SHP77 (cell line): Measurements from ENCODE around the gene PTTG1IP.

Source experiments
- DNase-seq, 2 experiments: peaks; one replicate each; lab custom pipeline; 2025; lab: John Stamatoyannopoulos, UW

PTTG1IP gene

GRCh38 chr21:44823179-44823660 is 50.3 kb downstream of the PTTG1IP start:
- DNase-seq = no peak

DNA sequence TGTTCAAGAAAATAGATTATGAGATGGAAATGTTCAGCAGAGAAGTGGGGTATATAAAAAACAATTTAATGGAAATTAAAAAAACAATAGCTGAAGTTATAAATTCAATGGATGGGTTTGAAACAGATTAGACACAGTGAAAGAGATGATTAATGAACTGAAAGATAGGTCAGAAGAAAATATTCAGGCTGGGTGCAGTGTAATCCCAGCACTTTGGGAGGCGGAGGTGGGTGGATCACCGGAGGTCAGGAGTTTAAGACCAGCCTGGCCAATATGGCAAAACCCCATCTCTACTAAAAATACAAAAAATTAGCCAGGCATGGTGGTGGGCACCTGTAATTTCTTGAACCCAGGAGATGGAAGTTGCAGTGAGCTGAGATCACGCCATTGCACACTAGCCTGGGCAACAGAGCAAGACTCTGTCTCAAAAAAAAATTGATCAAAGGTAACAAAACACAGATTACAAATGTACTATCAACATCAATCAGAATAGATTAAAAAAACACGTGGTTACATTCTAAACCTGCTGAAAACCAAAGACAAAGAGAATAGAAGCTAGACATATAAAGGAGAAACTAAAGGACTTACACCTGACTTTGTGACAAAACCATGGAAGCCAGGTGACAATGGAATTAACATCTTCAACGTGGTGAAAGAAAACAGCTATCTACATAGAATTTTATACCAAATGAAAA is 50.9 kb downstream of the PTTG1IP start:
- DNase-seq = no peak

DNA sequence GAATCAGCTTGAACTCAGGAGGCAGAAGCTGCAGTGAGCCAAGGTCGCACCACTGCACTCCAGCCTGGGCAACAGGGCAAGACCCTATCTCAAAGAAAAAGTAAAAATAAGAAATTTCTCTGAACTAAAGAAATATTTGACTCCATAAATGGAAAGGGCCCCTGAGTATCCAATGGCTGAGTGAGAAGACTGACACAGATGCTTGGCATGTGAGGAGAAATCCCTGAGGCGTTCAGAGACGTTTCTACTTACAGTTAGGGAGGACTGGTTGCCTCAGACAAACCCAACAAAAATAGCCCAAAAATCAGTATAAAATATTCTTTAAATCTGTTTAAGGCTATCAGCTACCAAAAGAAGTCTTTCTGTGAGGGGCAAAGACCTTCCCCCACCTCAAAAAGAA is 52.6 kb downstream of the PTTG1IP start:
- DNase-seq = no peak

GRCh38 chr21:44819283-44820243 is 53.9 kb downstream of the PTTG1IP start:
- DNase-seq = no peak

- DNase-seq = no peak
Measured at GRCh38 chr21:44818640-44819011, 54.9 kb downstream of the PTTG1IP start.

- DNase-seq = peak; percentile 47 to 48
Measured at GRCh38 chr21:44817914-44818639, 55.4 kb downstream of the PTTG1IP start, which contains the start of gene SUMO3. Gene SUMO3, minus strand, starts transcription at chr21:44818062. Its CDS starts 94 bp downstream, at chr21:44817968.

DNA sequence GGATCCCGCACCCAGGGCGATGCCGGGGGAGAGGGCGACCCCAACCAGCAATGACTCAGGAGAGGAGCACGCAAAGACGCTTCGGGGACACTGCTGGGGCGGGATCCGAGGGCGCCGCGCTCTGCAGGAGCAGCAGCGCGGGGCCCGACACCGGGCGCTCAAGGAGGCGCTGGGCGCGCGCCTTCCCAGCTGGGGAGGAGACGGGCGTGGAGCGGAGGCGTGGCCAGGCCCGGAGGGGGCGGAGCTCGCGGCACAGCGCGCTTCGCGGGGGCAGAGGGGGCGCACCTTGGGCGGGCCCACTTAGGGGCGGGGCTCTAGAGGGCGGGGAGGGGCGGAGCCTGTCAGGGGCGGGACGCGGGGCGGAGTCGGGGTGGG is 56.0 kb downstream of the PTTG1IP start:
- peak; percentile 45 to 77 for DNase-seq

DNA sequence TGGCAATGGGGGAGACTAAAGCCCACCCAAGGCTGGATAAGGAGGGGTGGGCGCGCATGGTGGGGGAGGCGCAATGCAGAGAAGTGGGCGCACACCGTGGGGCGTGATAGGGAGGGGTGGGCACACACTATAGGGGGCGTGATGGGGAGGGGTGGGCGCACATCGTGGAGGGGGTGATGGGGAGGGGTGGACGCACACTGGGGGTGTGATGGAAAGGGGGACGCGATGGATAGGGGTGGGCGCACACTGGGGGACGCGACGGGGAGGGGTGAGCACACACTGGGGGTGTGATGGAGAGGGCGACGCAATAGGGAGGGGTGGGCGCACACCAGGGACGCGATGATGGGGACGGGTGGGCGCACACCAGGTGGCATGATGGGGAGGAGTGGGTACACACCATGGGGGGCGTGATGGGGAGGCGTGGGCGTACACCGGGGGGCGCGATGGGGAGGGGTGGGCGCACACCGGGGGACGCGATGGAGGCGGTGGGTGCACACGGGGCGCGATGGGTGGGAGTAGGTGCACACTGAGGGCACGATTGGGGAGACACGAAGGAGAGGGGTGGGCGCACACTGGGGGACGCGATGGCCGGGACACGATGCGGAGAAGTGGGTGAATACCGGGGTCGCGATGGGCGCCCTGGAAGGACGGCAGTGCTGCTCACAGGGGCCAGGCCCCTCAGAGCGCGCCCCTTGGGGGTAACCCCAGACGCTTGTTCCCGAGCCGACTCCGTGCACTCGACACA is 56.6 kb downstream of the PTTG1IP start:
- no peak for DNase-seq

- no peak for DNase-seq
Measured at GRCh38 chr21:44815852-44816628, 57.5 kb downstream of the PTTG1IP start.

DNA sequence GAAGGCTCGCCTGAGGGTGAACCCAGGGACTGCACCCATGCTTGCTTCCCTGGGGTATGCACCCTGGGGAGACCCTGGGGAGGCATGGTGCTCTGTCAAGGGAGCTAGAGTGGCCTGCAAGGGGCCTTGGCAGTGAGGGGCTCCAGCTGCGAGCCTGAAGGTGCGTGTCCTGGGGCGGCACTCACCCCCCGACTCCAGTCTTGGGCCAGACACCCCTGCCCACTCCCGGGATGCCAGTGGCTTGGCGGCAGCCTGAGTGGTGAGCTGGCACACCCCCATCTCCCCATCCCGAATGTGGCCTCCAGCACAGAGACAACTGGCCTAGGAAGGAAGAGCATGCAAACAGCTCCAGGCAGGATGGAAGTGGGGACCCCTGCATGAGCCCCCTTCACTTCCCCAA is 58.3 kb downstream of the PTTG1IP start:
- DNase-seq = no peak

- DNase-seq = no peak
Measured at GRCh38 chr21:44814498-44815023, 58.9 kb downstream of the PTTG1IP start.

DNA sequence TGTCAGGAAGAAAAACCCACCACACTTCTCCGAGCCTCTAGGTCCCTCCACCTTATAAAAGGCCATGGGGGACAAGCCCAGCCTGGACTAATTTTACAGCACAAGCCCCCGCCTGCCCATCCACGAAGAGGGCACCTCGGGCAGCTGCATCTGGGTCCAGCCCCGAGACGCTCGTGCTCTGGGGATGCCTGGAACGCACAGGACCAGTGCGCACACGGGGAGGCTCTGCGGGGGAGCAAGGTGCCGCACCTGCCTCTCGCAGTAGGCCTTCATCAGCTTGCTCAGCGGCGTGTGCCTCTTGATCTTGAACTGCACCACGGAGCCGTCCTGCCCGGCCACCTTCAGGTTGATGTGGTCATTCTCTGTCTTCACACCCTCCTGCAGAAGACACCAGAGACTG is 59.8 kb downstream of the PTTG1IP start:
- no peak for DNase-seq

DNA sequence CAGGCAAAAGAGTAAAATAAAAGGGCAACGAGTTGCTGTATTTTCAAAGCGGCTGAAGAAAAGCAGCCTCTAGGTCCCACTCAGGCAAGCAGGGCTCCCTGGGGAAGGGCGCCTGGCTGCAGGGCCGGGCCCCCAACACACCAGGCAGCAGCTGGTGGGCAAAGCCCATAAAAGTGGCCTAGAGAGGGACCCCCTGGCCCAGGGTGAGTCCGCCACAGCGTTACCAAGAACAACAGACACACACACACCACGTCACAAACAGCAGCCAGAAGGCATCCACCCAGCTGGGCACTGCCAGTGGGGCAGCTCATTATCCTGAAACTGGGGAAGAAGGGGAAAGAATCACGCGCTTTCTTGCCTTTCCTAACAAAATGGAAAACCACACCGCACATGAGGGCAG is 60.3 kb downstream of the PTTG1IP start:
- DNase-seq = no peak

DNA sequence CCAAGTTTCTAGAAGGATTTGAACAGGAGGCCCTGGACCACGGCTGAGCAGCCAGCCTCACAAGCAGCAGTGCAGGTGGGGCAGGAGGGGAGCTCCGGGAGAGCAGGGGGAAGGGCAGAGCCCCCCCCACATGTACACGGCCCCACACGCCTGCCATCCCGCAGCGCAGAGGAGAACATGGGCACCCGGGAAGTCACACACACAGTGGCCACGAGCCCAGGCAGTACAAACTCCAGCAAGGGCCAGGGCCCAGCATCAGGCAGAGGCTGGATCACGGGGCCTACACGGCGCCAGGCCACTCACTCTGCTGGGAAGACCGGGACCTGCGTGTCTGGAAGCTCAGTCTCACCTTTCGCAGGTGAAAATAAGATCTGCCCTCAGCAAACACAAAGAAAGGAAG is 60.9 kb downstream of the PTTG1IP start:
- DNase-seq = no peak

DNA sequence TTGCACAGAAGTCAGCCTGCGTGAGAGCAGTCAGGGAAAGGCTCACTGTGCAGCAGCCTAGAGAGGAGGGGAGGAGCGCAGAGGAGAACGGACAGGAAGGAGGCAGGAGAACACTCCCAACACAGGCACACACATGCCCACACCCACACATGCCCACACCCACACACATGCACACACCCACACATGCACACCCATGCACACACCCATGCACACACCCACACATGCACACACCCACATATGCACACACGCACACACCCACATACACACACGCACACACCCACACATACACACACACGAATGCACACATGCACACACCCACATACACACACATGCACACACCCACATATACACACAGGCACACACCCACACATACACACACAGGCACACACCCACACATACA is 62.7 kb downstream of the PTTG1IP start:
- no peak for DNase-seq

GRCh38 chr21:44805859-44806258 is 67.6 kb downstream of the PTTG1IP start:
- DNase-seq = no peak

GRCh38 chr21:44805226-44805625 is 68.3 kb downstream of the PTTG1IP start:
- DNase-seq = no peak

DNA sequence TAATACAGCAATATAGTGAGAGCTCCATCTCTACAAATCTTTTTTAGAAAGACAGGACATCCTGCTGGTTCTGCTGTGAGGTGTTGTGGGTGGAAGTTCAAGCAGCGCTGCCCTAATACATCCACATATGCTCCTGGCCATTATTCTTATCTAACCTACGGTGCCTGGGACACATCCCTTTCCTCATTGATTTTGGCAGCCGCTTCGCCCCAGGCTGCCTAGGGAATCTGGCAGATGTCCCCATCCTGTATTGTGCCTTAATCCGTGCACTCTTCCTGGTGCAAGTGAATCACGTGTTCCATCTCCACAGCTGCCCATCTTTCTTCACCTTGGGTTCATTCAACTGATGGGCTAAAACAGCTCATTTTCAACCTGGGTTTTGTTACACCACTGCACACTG is 68.7 kb downstream of the PTTG1IP start:
- no peak for DNase-seq

GRCh38 chr21:44803651-44804050 is 69.8 kb downstream of the PTTG1IP start:
- DNase-seq = no peak

DNA sequence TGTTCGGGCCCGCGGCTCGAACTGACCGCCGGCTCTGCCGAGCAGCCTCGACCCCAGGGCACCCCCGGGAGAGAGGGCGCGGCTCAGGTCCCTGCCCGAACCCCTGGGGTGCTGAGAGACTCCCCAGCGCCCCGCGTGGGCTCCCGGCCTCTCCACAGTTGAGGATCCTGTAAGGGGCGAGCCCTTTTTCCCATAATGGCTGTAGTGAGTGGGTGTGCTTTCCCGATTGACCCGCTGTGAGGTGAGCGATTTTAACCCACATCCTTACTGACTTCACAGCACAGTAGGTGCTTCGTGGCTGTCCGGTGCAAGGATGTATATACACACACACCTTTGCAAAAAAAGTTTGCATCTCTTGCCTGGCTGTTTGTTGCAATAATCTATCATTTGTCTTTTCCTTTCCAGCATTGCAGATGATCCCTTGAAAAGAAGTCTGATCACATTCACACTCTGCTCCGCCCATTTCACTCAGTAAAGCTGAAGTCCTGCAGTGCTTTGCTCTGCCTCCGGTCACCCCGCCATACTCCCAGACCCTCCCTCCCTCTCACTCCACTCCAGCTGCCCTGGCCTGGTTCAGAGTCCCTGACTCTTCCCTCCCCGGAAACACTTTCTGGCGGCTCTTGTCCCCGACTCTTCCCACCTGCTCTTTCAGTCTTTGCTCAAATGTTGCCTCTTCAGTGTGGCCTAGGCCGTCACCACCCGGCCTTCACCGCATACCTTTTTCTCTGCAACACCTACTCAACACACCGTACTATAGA is 70.9 kb downstream of the PTTG1IP start:
- DNase-seq = no peak
